ENCODE measurements around the gene FRMD3.
"Not testable (repeated sequence)": the region's sequence is repeated elsewhere in the genome, so short reads cannot be mapped to it uniquely, and the experiment has no call there.

The FRMD3 gene

DNA sequence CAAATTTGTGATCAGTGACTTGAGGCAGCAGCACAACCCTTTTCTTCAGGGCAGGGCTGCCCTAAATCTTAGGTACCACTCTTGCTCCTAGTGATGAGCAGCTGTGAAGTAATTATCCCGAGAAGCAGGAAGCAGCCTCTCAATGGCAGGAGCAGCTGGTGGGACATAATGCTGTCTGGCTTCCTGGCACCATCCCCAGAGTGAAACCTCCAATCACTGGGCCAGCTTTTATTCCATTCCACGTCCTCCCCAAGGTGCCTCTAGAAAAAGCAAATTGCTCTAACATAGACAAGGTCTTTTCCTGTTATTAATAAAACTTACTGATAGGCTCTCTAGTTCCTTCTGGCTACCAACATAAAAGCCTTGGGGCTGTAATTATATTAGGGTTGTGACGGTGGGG lies 154.0 kb downstream of the FRMD3 start:
- H3K4me3 ChIP-seq (ENCODE audit: low read length), result no peak overlapping the region
- WGBS (ENCODE audit: insufficient coverage, insufficient read length), result no CpG with 5 or more reads among the region's 3 CpGs
- no peak overlapping the region for H3K27ac ChIP-seq (ENCODE audit: low read length)
- H3K27me3 ChIP-seq (ENCODE audit: control insufficient read depth, insufficient read depth, low read length), result no peaks in the 10 kb centered on the region
- no peaks in the 10 kb centered on the region for H3K4me1 ChIP-seq (ENCODE audit: control insufficient read depth, insufficient read depth, low read length)
- no peak for DNase-seq (ENCODE audit: low read depth, low spot score)
- no peaks in the 10 kb centered on the region for H3K9me3 ChIP-seq (ENCODE audit: control insufficient read depth, insufficient read depth, low read length)
- no peaks in the 10 kb centered on the region for H3K36me3 ChIP-seq (ENCODE audit: control insufficient read depth, insufficient read depth, low read length)

- Histone ChIP-seq H3K4me3 (ENCODE audit: low read length) (no peak overlapping the region), H3K4me1 (ENCODE audit: control insufficient read depth, insufficient read depth, low read length) (no peaks in the 10 kb centered on the region), H3K27ac (ENCODE audit: low read length) (no peak overlapping the region), H3K27me3 (ENCODE audit: control insufficient read depth, insufficient read depth, low read length) (no peaks in the 10 kb centered on the region), H3K36me3 (ENCODE audit: control insufficient read depth, insufficient read depth, low read length) (no peaks in the 10 kb centered on the region), H3K9me3 (ENCODE audit: control insufficient read depth, insufficient read depth, low read length) (no peaks in the 10 kb centered on the region)
- DNase-seq (ENCODE audit: low read depth, low spot score), result no peak
- no CpG with 5 or more reads among the region's 2 CpGs for WGBS (ENCODE audit: insufficient coverage, insufficient read length)
These were observed 155.2 kb downstream of the FRMD3 start for GRCh38 chr9:83383034-83383433.

GRCh38 chr9:83382421-83382820 lies 155.8 kb downstream of the FRMD3 start:
- Histone ChIP-seq H3K27me3 (ENCODE audit: control insufficient read depth, insufficient read depth, low read length) (no peaks in the 10 kb centered on the region), H3K4me3 (ENCODE audit: low read length) (no peak overlapping the region), H3K9me3 (ENCODE audit: control insufficient read depth, insufficient read depth, low read length) (no peaks in the 10 kb centered on the region), H3K4me1 (ENCODE audit: control insufficient read depth, insufficient read depth, low read length) (no peaks in the 10 kb centered on the region), H3K27ac (ENCODE audit: low read length) (no peak overlapping the region), H3K36me3 (ENCODE audit: control insufficient read depth, insufficient read depth, low read length) (no peaks in the 10 kb centered on the region)
- no peak for DNase-seq (ENCODE audit: low read depth, low spot score)

- H3K27ac ChIP-seq (ENCODE audit: low read length), result no peak overlapping the region
- no peaks in the 10 kb centered on the region for H3K27me3 ChIP-seq (ENCODE audit: control insufficient read depth, insufficient read depth, low read length)
- H3K4me1 ChIP-seq (ENCODE audit: control insufficient read depth, insufficient read depth, low read length), result no peaks in the 10 kb centered on the region
- no peak for DNase-seq (ENCODE audit: low read depth, low spot score)
- no peak overlapping the region for H3K4me3 ChIP-seq (ENCODE audit: low read length)
- no peaks in the 10 kb centered on the region for H3K9me3 ChIP-seq (ENCODE audit: control insufficient read depth, insufficient read depth, low read length)
- H3K36me3 ChIP-seq (ENCODE audit: control insufficient read depth, insufficient read depth, low read length), result no peaks in the 10 kb centered on the region
These were observed 159.2 kb downstream of the FRMD3 start for GRCh38 chr9:83379045-83379444.

GRCh38 chr9:83372957-83373356 lies 165.2 kb downstream of the FRMD3 start:
- H3K4me1 ChIP-seq (ENCODE audit: control insufficient read depth, insufficient read depth, low read length), result no peaks in the 10 kb centered on the region
- WGBS (ENCODE audit: insufficient coverage, insufficient read length), result no CpG with 5 or more reads among the region's 5 CpGs
- H3K9me3 ChIP-seq (ENCODE audit: control insufficient read depth, insufficient read depth, low read length), result no peaks in the 10 kb centered on the region
- H3K27me3 ChIP-seq (ENCODE audit: control insufficient read depth, insufficient read depth, low read length), result no peaks in the 10 kb centered on the region
- no peak overlapping the region for H3K4me3 ChIP-seq (ENCODE audit: low read length)
- no peak overlapping the region for H3K27ac ChIP-seq (ENCODE audit: low read length)
- H3K36me3 ChIP-seq (ENCODE audit: control insufficient read depth, insufficient read depth, low read length), result no peaks in the 10 kb centered on the region
- DNase-seq (ENCODE audit: low read depth, low spot score), result no peak

DNA sequence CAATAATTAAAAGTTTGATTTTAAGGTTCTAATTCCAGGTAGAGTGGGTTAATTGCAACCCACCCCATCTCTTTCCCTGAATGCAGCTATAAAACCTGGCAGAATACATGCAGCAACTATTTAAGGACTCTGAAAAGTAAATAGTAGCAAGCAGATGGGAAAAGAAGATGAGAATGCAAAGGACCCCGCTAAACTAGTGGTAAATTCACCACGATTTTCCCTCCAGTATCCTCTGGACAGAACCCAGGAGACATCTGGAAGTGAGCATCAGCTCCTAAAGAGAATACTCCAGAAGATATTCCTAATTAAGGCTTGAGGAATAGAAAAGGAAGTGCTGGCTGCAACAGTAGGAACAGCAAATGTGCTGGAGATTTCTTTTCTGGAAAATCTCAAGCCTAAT lies 170.9 kb downstream of the FRMD3 start:
- no peaks in the 10 kb centered on the region for H3K36me3 ChIP-seq (ENCODE audit: control insufficient read depth, insufficient read depth, low read length)
- no peaks in the 10 kb centered on the region for H3K27me3 ChIP-seq (ENCODE audit: control insufficient read depth, insufficient read depth, low read length)
- H3K27ac ChIP-seq (ENCODE audit: low read length), result no peak overlapping the region
- H3K9me3 ChIP-seq (ENCODE audit: control insufficient read depth, insufficient read depth, low read length), result no peaks in the 10 kb centered on the region
- H3K4me3 ChIP-seq (ENCODE audit: low read length), result no peak overlapping the region
- WGBS (ENCODE audit: insufficient coverage, insufficient read length), result no CpG with 5 or more reads among the region's 2 CpGs
- no peak for DNase-seq (ENCODE audit: low read depth, low spot score)
- H3K4me1 ChIP-seq (ENCODE audit: control insufficient read depth, insufficient read depth, low read length), result peaks cover under 1% of the 10 kb centered on the region; the same call in 1 of the 2 replicates

- H3K4me1 ChIP-seq (ENCODE audit: control insufficient read depth, insufficient read depth, low read length), result peaks cover 2% of the 10 kb centered on the region; the same call in 1 of the 2 replicates
- H3K27me3 ChIP-seq (ENCODE audit: control insufficient read depth, insufficient read depth, low read length), result no peaks in the 10 kb centered on the region
- no peaks in the 10 kb centered on the region for H3K36me3 ChIP-seq (ENCODE audit: control insufficient read depth, insufficient read depth, low read length)
- H3K27ac ChIP-seq (ENCODE audit: low read length), result no peak overlapping the region
- H3K4me3 ChIP-seq (ENCODE audit: low read length), result no peak overlapping the region
- DNase-seq (ENCODE audit: low read depth, low spot score), result no peak
- no peaks in the 10 kb centered on the region for H3K9me3 ChIP-seq (ENCODE audit: control insufficient read depth, insufficient read depth, low read length)
These were observed 175.7 kb downstream of the FRMD3 start for GRCh38 chr9:83362341-83362995.

- DNase-seq (ENCODE audit: low read depth, low spot score), result no peak
- no CpG with 5 or more reads among the region's 3 CpGs for WGBS (ENCODE audit: insufficient coverage, insufficient read length)
- Histone ChIP-seq H3K9me3 (ENCODE audit: control insufficient read depth, insufficient read depth, low read length) (no peaks in the 10 kb centered on the region), H3K27ac (ENCODE audit: low read length) (no peak overlapping the region), H3K36me3 (ENCODE audit: control insufficient read depth, insufficient read depth, low read length) (no peaks in the 10 kb centered on the region), H3K4me3 (ENCODE audit: low read length) (no peak overlapping the region), H3K27me3 (ENCODE audit: control insufficient read depth, insufficient read depth, low read length) (no peaks in the 10 kb centered on the region), H3K4me1 (ENCODE audit: control insufficient read depth, insufficient read depth, low read length) (peaks cover 2% of the 10 kb centered on the region; the same call in 1 of the 2 replicates)
These were observed 179.2 kb downstream of the FRMD3 start for GRCh38 chr9:83359039-83359438.

GRCh38 chr9:83358493-83358892 lies 179.7 kb downstream of the FRMD3 start:
- DNase-seq (ENCODE audit: low read depth, low spot score); H3K9me3 ChIP-seq (ENCODE audit: control insufficient read depth, insufficient read depth, low read length); H3K27ac ChIP-seq (ENCODE audit: low read length); H3K36me3 ChIP-seq (ENCODE audit: control insufficient read depth, insufficient read depth, low read length); H3K4me3 ChIP-seq (ENCODE audit: low read length); H3K4me1 ChIP-seq (ENCODE audit: control insufficient read depth, insufficient read depth, low read length); H3K27me3 ChIP-seq (ENCODE audit: control insufficient read depth, insufficient read depth, low read length): not testable (repeated sequence)
- no CpG with 5 or more reads among the region's 4 CpGs for WGBS (ENCODE audit: insufficient coverage, insufficient read length)

DNA sequence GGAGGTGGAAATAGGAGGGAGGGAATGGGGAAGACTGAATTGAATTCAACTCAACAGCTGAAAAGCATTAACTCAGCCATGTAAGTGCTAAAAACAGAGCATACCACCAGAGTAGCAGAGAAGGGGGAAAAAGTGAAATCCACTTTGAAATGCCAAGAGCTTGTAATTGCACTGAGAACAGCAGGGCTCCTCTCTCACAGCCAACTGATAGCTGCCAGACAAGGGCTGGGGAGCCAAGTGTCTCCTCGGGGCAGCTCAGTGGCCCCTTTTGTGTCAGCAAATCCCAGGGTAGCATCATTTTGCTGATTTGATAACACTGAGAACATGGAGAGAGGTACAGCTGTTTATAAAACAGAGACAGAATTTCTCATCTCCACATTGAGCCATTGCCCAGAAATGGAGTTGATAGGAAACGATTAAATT lies 182.5 kb downstream of the FRMD3 start:
- no peak overlapping the region for H3K4me3 ChIP-seq (ENCODE audit: low read length)
- no peak for DNase-seq (ENCODE audit: low read depth, low spot score)
- WGBS (ENCODE audit: insufficient coverage, insufficient read length), result no CpG with 5 or more reads among the region's 2 CpGs
- H3K27ac ChIP-seq (ENCODE audit: low read length), result no peak overlapping the region
- H3K27me3 ChIP-seq (ENCODE audit: control insufficient read depth, insufficient read depth, low read length), result no peaks in the 10 kb centered on the region
- no peaks in the 10 kb centered on the region for H3K4me1 ChIP-seq (ENCODE audit: control insufficient read depth, insufficient read depth, low read length)
- no peaks in the 10 kb centered on the region for H3K36me3 ChIP-seq (ENCODE audit: control insufficient read depth, insufficient read depth, low read length)
- H3K9me3 ChIP-seq (ENCODE audit: control insufficient read depth, insufficient read depth, low read length), result no peaks in the 10 kb centered on the region

DNA sequence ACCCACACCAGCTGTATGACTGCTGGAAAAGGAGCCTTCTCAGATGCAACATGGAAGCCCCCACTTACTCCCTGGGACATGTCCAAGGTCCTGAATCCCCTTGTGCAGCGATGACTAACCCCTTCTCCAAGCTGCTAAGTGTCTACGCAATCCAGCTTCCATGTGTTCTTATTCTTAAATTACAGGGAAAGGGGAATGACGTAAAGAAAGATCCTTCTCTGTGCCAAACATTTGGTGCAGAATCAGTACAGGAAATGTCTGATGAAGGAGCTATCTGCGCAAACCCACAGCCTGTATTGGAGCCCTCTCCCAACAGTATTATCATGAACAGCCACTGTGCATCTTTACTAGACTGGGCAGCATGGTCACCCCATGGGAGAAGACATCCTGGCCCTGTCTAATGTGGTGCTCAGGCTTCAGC lies 183.2 kb downstream of the FRMD3 start:
- no peak overlapping the region for H3K4me3 ChIP-seq (ENCODE audit: low read length)
- no peaks in the 10 kb centered on the region for H3K9me3 ChIP-seq (ENCODE audit: control insufficient read depth, insufficient read depth, low read length)
- H3K36me3 ChIP-seq (ENCODE audit: control insufficient read depth, insufficient read depth, low read length), result no peaks in the 10 kb centered on the region
- no peak for DNase-seq (ENCODE audit: low read depth, low spot score)
- no CpG with 5 or more reads among the region's 4 CpGs for WGBS (ENCODE audit: insufficient coverage, insufficient read length)
- no peaks in the 10 kb centered on the region for H3K27me3 ChIP-seq (ENCODE audit: control insufficient read depth, insufficient read depth, low read length)
- no peaks in the 10 kb centered on the region for H3K4me1 ChIP-seq (ENCODE audit: control insufficient read depth, insufficient read depth, low read length)
- H3K27ac ChIP-seq (ENCODE audit: low read length), result no peak overlapping the region

Measured in iPS DF 6.9 (cell line).